Measurements from ENCODE around the gene EMC9.

GRCh38 chr14:24139272-24139934 is 2.0 kb downstream of the EMC9 start:
- TF ChIP-seq CTCF (IDR thresholded peaks at IDR 0.05) = no peak
- TF ChIP-seq POLR2A (IDR thresholded peaks at IDR 0.05) = no peak
